ENCODE data around the gene TIMM22.

GRCh38 chr17:962670-963069, 34.3 kb upstream of the TIMM22 start:
- TF ChIP-seq CTCF (IDR thresholded peaks at IDR 0.05; ENCODE audit: insufficient read depth, low read length) (no peak), POLR2AphosphoS5 (IDR thresholded peaks at IDR 0.05; ENCODE audit: low read depth) (no peak), REST (IDR thresholded peaks at IDR 0.05; ENCODE audit: insufficient replicate concordance, low read depth) (no peak), GABPA (IDR thresholded peaks at IDR 0.05; ENCODE audit: low read depth) (no peak), SPI1 (IDR thresholded peaks at IDR 0.05; ENCODE audit: borderline replicate concordance, low read depth) (no peak)

Measured in HL-60 (cell line).